ENCODE results near the gene SRBD1. TPM values are rescaled to one million over a fixed set of nuclear protein-coding genes. Genes with fewer than 3 reads are reported as not detected.

The SRBD1 gene
- total RNA-seq, 2 experiments from 2014 or later = 21.3 to 22.6 TPM

GRCh38 chr2:45422921-45423320 is 188.1 kb downstream of the SRBD1 start:
- Mint-ChIP-seq H3K9me3 (no peaks in the 10 kb centered on the region), H3K27me3 (ENCODE audit: low read depth) (no peaks in the 10 kb centered on the region), H3K27ac (no peak overlapping the region), H3K4me1 (ENCODE audit: low read depth) (peaks cover under 1% of the 10 kb centered on the region), H3K4me3 (no peak overlapping the region), H3K36me3 (ENCODE audit: low read depth) (peaks cover 17% of the 10 kb centered on the region)
- CTCF ChIA-PET = no interaction called here
- no peak for DNase-seq
- intact Hi-C loops (cut with micrococcal nuclease) = no loop called here

- H3K27me3 Mint-ChIP-seq (ENCODE audit: low read depth) = no peaks in the 10 kb centered on the region
- no peak for DNase-seq
- H3K9me3 Mint-ChIP-seq = no peaks in the 10 kb centered on the region
- H3K27ac Mint-ChIP-seq = no peak overlapping the region
- CTCF ChIA-PET = no interaction called here
- no peak overlapping the region for H3K4me3 Mint-ChIP-seq
- intact Hi-C loops (cut with micrococcal nuclease) = no loop called here
- H3K4me1 Mint-ChIP-seq (ENCODE audit: low read depth) = no peaks in the 10 kb centered on the region
- H3K36me3 Mint-ChIP-seq (ENCODE audit: low read depth) = peaks cover 13% of the 10 kb centered on the region
Observed at GRCh38 chr2:45418532-45418931, 192.5 kb downstream of the SRBD1 start.

GRCh38 chr2:45415534-45416123 is 195.4 kb downstream of the SRBD1 start:
- no peak for DNase-seq
- H3K9me3 Mint-ChIP-seq = no peaks in the 10 kb centered on the region
- peaks cover 26% of the 10 kb centered on the region for H3K36me3 Mint-ChIP-seq (ENCODE audit: low read depth)
- no peak overlapping the region for H3K4me3 Mint-ChIP-seq
- no peak overlapping the region for H3K27ac Mint-ChIP-seq
- CTCF ChIA-PET = no interaction called here
- no peaks in the 10 kb centered on the region for H3K4me1 Mint-ChIP-seq (ENCODE audit: low read depth)
- no peaks in the 10 kb centered on the region for H3K27me3 Mint-ChIP-seq (ENCODE audit: low read depth)
- intact Hi-C loops (cut with micrococcal nuclease) = no loop called here

- Mint-ChIP-seq H3K9me3 (no peaks in the 10 kb centered on the region), H3K27me3 (ENCODE audit: low read depth) (no peaks in the 10 kb centered on the region), H3K4me1 (ENCODE audit: low read depth) (no peaks in the 10 kb centered on the region), H3K4me3 (no peak overlapping the region), H3K36me3 (ENCODE audit: low read depth) (peaks cover 21% of the 10 kb centered on the region), H3K27ac (no peak overlapping the region)
- intact Hi-C loops (cut with micrococcal nuclease) = no loop called here
- no peak for DNase-seq
- CTCF ChIA-PET = interaction anchor here (0.7 kb wide), 1 partner anchor 176 kb away, joined by 5 read pairs; no protein-coding TSS in a partner anchor
Observed at GRCh38 chr2:45412754-45413379, 198.2 kb downstream of the SRBD1 start.

GRCh38 chr2:45409677-45410076 is 201.4 kb downstream of the SRBD1 start:
- no peaks in the 10 kb centered on the region for H3K9me3 Mint-ChIP-seq
- CTCF ChIA-PET = no interaction called here
- intact Hi-C loops (cut with micrococcal nuclease) = no loop called here
- no peaks in the 10 kb centered on the region for H3K4me1 Mint-ChIP-seq (ENCODE audit: low read depth)
- DNase-seq = no peak
- no peaks in the 10 kb centered on the region for H3K27me3 Mint-ChIP-seq (ENCODE audit: low read depth)
- H3K4me3 Mint-ChIP-seq = no peak overlapping the region
- H3K36me3 Mint-ChIP-seq (ENCODE audit: low read depth) = peaks cover 21% of the 10 kb centered on the region
- no peak overlapping the region for H3K27ac Mint-ChIP-seq

- DNase-seq = no peak
- CTCF ChIA-PET = no interaction called here
- peaks cover 17% of the 10 kb centered on the region for H3K36me3 Mint-ChIP-seq (ENCODE audit: low read depth)
- H3K9me3 Mint-ChIP-seq = no peaks in the 10 kb centered on the region
- no peak overlapping the region for H3K27ac Mint-ChIP-seq
- intact Hi-C loops (cut with micrococcal nuclease) = no loop called here
- no peaks in the 10 kb centered on the region for H3K27me3 Mint-ChIP-seq (ENCODE audit: low read depth)
- H3K4me3 Mint-ChIP-seq = no peak overlapping the region
- no peaks in the 10 kb centered on the region for H3K4me1 Mint-ChIP-seq (ENCODE audit: low read depth)
Observed at GRCh38 chr2:45406621-45407020, 204.4 kb downstream of the SRBD1 start.

GRCh38 chr2:45404807-45405297 is 206.2 kb downstream of the SRBD1 start:
- Mint-ChIP-seq H3K36me3 (ENCODE audit: low read depth) (peaks cover 9% of the 10 kb centered on the region), H3K27ac (no peak overlapping the region), H3K4me3 (no peak overlapping the region), H3K27me3 (ENCODE audit: low read depth) (no peaks in the 10 kb centered on the region), H3K9me3 (no peaks in the 10 kb centered on the region), H3K4me1 (ENCODE audit: low read depth) (no peaks in the 10 kb centered on the region)
- intact Hi-C loops (cut with micrococcal nuclease) = no loop called here
- CTCF ChIA-PET = no interaction called here
- DNase-seq = no peak

- H3K27ac Mint-ChIP-seq = no peak overlapping the region
- no peak for DNase-seq
- H3K4me1 Mint-ChIP-seq (ENCODE audit: low read depth) = no peaks in the 10 kb centered on the region
- H3K9me3 Mint-ChIP-seq = no peaks in the 10 kb centered on the region
- CTCF ChIA-PET = interaction anchor here (0.7 kb wide), 1 partner anchor 184 kb away, joined by 3 read pairs; no protein-coding TSS in a partner anchor
- H3K36me3 Mint-ChIP-seq (ENCODE audit: low read depth) = peaks cover 9% of the 10 kb centered on the region
- intact Hi-C loops (cut with micrococcal nuclease) = no loop called here
- H3K4me3 Mint-ChIP-seq = no peak overlapping the region
- no peaks in the 10 kb centered on the region for H3K27me3 Mint-ChIP-seq (ENCODE audit: low read depth)
Observed at GRCh38 chr2:45403036-45403435, 208.0 kb downstream of the SRBD1 start.

- Mint-ChIP-seq H3K36me3 (ENCODE audit: low read depth) (peaks cover 9% of the 10 kb centered on the region), H3K4me3 (no peak overlapping the region), H3K9me3 (no peaks in the 10 kb centered on the region), H3K4me1 (ENCODE audit: low read depth) (no peaks in the 10 kb centered on the region), H3K27me3 (ENCODE audit: low read depth) (no peaks in the 10 kb centered on the region), H3K27ac (no peak overlapping the region)
- no peak for DNase-seq
- intact Hi-C loops (cut with micrococcal nuclease) = no loop called here
- CTCF ChIA-PET = no interaction called here
Observed at GRCh38 chr2:45401431-45401922, 209.6 kb downstream of the SRBD1 start.

- H3K27me3 Mint-ChIP-seq (ENCODE audit: low read depth) = no peaks in the 10 kb centered on the region
Observed at GRCh38 chr2:45399040-45399784, 211.9 kb downstream of the SRBD1 start.

GRCh38 chr2:45397292-45397691 is 213.8 kb downstream of the SRBD1 start:
- H3K4me3 Mint-ChIP-seq = no peak overlapping the region
- intact Hi-C loops (cut with micrococcal nuclease) = no loop called here
- no peak overlapping the region for H3K27ac Mint-ChIP-seq
- CTCF ChIA-PET = interaction anchor here (0.6 to 1.3 kb wide), 3 partner anchors 73 to 669 kb away, joined by 3 to 5 read pairs (median 4); no protein-coding TSS in a partner anchor
- no peaks in the 10 kb centered on the region for H3K4me1 Mint-ChIP-seq (ENCODE audit: low read depth)
- H3K36me3 Mint-ChIP-seq (ENCODE audit: low read depth) = peaks cover 20% of the 10 kb centered on the region
- DNase-seq = no peak
- H3K27me3 Mint-ChIP-seq (ENCODE audit: low read depth) = no peaks in the 10 kb centered on the region
- H3K9me3 Mint-ChIP-seq = no peaks in the 10 kb centered on the region

More at GRCh38 chr2:45399040-45399784, 211.9 kb downstream of the SRBD1 start:
- H3K36me3 Mint-ChIP-seq (ENCODE audit: low read depth) = peaks cover 12% of the 10 kb centered on the region
- no peak overlapping the region for H3K27ac Mint-ChIP-seq
- CTCF ChIA-PET = no interaction called here
- H3K4me3 Mint-ChIP-seq = no peak overlapping the region
- intact Hi-C loops (cut with micrococcal nuclease) = no loop called here
- DNase-seq = no peak
- no peaks in the 10 kb centered on the region for H3K9me3 Mint-ChIP-seq
- H3K4me1 Mint-ChIP-seq (ENCODE audit: low read depth) = no peaks in the 10 kb centered on the region

GRCh38 chr2:45396671-45397070 is 214.4 kb downstream of the SRBD1 start:
- intact Hi-C loops (cut with micrococcal nuclease) = no loop called here
- H3K4me3 Mint-ChIP-seq = no peak overlapping the region
- peaks cover 18% of the 10 kb centered on the region for H3K36me3 Mint-ChIP-seq (ENCODE audit: low read depth)
- H3K27ac Mint-ChIP-seq = no peak overlapping the region
- H3K27me3 Mint-ChIP-seq (ENCODE audit: low read depth) = no peaks in the 10 kb centered on the region
- H3K9me3 Mint-ChIP-seq = no peaks in the 10 kb centered on the region
- no peaks in the 10 kb centered on the region for H3K4me1 Mint-ChIP-seq (ENCODE audit: low read depth)
- no peak for DNase-seq
- CTCF ChIA-PET = interaction anchor here (1.3 kb wide), 1 partner anchor 98 kb away, joined by 5 read pairs; no protein-coding TSS in a partner anchor

All from activated naive CD4-positive, alpha-beta T cell treated with anti-CD3 and anti-CD28 coated beads for 36 hours (primary cell).